Measurements from ENCODE around the gene GALNT9.

DNA sequence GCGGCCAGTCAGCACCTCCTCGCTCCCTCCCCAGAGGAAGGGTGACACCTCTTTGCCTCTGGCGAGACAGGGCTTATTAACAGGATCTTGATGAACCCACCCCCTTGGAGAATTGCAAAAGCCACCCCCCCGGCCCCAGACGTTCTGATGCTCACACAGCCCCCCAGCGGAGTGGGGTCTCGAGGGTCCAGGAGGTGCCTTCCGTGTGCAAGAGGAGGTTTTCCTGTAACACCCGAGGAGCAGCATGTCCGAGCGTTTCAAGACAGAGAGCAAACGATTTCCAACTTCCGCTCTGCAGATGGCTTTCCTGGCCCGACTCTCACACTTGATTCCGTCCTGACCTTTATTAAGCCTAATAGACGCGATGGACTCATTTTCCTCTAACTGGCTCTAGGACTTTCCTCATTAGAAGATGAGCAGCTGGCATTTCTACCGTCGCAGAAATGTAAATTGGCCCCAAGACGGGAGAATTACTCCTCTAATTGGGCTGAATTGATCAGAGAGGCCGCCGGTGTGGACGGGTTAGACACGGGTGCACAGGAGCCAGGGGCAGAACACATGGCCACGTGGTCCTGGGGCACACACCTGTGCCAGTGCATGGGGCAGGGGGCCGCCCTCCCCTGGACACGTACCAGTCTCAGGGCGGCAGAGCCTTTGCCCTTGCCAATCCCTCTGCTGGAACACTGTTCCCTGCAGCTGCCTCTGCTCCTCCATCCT is 100.8 kb downstream of the GALNT9 start:
- TF ChIP-seq OSR1 (CRISPR knock-in tag; IDR thresholded peaks at IDR 0.05), result no peak
- no peak for TF ChIP-seq ZFP3 (CRISPR knock-in tag; IDR thresholded peaks at IDR 0.05)
- no peak for TF ChIP-seq GLIS3 (CRISPR knock-in tag; IDR thresholded peaks at IDR 0.05)
- no peak for TF ChIP-seq POU6F1 (CRISPR knock-in tag; IDR thresholded peaks at IDR 0.05; ENCODE audit: borderline replicate concordance, low read depth)
- TF ChIP-seq TOX (CRISPR knock-in tag; IDR thresholded peaks at IDR 0.05; ENCODE audit: borderline replicate concordance), result no peak
